GM10248 (cell line): ENCODE results near the gene DENND10.

Experiments used
- CTCF ChIA-PET: fragments of 300-600 bp; sonication (Branson Sonifier 250); formaldehyde crosslinking; extraction: SDS; loops from one replicate; lab custom pipeline; 2021; ENCODE audit warnings: antibody characterized with exemption; lab: Yijun Ruan, JAX
- POLR2A ChIA-PET: fragments of 350-650 bp; sonication (Branson Sonifier 250); formaldehyde crosslinking; extraction: SDS; loops from one replicate; lab custom pipeline; 2020; ENCODE audit warnings: antibody characterized with exemption; lab: Yijun Ruan, JAX
- DNase-seq: peaks from one replicate; pipeline ENCODE4 v3.0.0; 2012; ENCODE audit errors: extremely low spot score
- CTCF ChIP-seq: IDR thresholded peaks from 2 replicates; pipeline ENCODE4 v1.5.1; 2012; ENCODE audit warnings: mild to moderate bottlenecking, low read depth; ENCODE audit errors: extremely low read depth, missing control alignments, control extremely low read depth

The DENND10 gene

GRCh38 chr10:119116326-119116951 lies 12.5 kb downstream of the DENND10 start:
- ChIA-PET CTCF (interaction anchor here (1.0 kb wide), 2 partner anchors 15 to 48 kb away, joined by 3 read pairs; no protein-coding TSS in a partner anchor), POLR2A (no interaction called here)
- DNase-seq, result no peak
- TF ChIP-seq CTCF, result no peak

- CTCF ChIA-PET, result interaction anchor here (1.4 kb wide), 1 partner anchor 17 kb away, joined by 3 read pairs; no protein-coding TSS in a partner anchor
- POLR2A ChIA-PET, result interaction anchor here (0.6 kb wide), 2 partner anchors 102 to 128 kb away, joined by 3 to 7 read pairs; no protein-coding TSS in a partner anchor
- TF ChIP-seq CTCF, result no peak
- no peak for DNase-seq
Observed at GRCh38 chr10:119118231-119118630, 14.3 kb downstream of the DENND10 start.

GRCh38 chr10:119119400-119119799 lies 15.5 kb downstream of the DENND10 start:
- TF ChIP-seq CTCF, result no peak
- no peak for DNase-seq
- CTCF ChIA-PET, result interaction anchor here (1.4 to 1.8 kb wide), 2 partner anchors 12 to 14 kb away, joined by 5 to 6 read pairs; no protein-coding TSS in a partner anchor
- POLR2A ChIA-PET, result interaction anchor here (0.7 kb wide), 1 partner anchor 132 kb away, joined by 6 read pairs; no protein-coding TSS in a partner anchor

GRCh38 chr10:119120413-119120867 lies 16.5 kb downstream of the DENND10 start:
- no peak for TF ChIP-seq CTCF
- CTCF ChIA-PET, result interaction anchor here (1.0 to 1.8 kb wide), 3 partner anchors 11 to 20 kb away, joined by 3 to 6 read pairs (median 5); no protein-coding TSS in a partner anchor
- POLR2A ChIA-PET, result interaction anchor here (0.7 kb wide), 1 partner anchor 16 kb away, joined by 3 read pairs; no protein-coding TSS in a partner anchor
- peak; percentile 62 for DNase-seq

- DNase-seq, result no peak
- no peak for TF ChIP-seq CTCF
- ChIA-PET CTCF (interaction anchor here (1.0 kb wide), 1 partner anchor 19 kb away, joined by 3 read pairs; no protein-coding TSS in a partner anchor), POLR2A (interaction anchor here (0.7 kb wide), 1 partner anchor 16 kb away, joined by 3 read pairs; no protein-coding TSS in a partner anchor)
Observed at GRCh38 chr10:119120875-119121274, 17.0 kb downstream of the DENND10 start.

- DNase-seq, result no peak
- POLR2A ChIA-PET, result no interaction called here
- CTCF ChIA-PET, result interaction anchor here (1.1 to 1.6 kb wide), 2 partner anchors 25 to 33 kb away, joined by 3 read pairs; no protein-coding TSS in a partner anchor
- no peak for TF ChIP-seq CTCF
Observed at GRCh38 chr10:119125942-119126341, 22.0 kb downstream of the DENND10 start.
